Measurements from ENCODE around the gene KLF17. TPM values are rescaled to one million over a fixed set of nuclear protein-coding genes. Genes with fewer than 3 reads are reported as not detected.

Gene KLF17
- total RNA-seq, 2 donors from 2014 or later: not detected

DNA sequence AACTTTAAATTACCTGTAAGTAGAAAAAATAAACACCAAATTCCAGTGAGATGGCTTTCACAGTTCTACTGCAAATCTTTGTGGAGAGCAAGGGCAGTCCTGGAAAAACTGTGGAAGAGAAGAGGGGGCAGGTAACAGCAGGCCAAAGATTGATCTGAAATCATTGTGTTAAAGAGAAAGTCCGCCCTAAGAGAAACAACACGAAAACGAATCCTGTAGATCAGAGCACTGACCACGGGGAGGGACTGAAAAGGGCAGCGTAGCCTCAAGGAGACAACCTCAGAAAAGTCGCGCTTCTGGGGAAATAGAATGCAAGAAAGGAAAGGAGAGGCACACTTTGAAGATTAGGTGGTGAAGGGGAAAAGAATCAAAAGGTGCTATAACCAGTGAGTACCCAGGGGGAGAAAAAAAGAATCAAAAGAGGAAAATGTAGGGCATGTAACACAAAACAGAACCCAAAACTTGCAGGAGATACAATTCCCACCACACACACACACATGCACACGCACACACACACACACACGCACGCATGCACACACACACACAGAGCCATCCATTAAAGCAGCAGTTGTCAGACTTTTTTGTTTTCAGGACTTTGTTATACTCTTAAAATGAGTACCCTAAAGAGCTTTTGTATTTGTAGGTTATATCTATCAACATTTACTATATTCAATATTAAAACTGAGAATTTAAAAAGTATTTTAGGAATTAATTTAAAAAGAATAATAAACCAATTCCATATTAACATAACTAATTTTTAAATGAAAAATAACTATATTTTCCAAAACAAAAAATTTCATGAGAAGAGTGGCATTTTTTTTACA is 28.0 kb upstream of the KLF17 start:
- Mint-ChIP-seq H3K4me1 (ENCODE audit: low read depth) (no peaks in the 10 kb centered on the region), H3K4me3 (no peak overlapping the region), H3K27ac (no peak overlapping the region), H3K36me3 (ENCODE audit: insufficient read depth in 2 of 2) (no peaks in the 10 kb centered on the region), H3K27me3 (ENCODE audit: low read depth) (peaks cover 17% of the 10 kb centered on the region), H3K9me3 (no peaks in the 10 kb centered on the region)
- no peak for DNase-seq
- ATAC-seq (replicated peaks in 1 of 2): no peak

DNA sequence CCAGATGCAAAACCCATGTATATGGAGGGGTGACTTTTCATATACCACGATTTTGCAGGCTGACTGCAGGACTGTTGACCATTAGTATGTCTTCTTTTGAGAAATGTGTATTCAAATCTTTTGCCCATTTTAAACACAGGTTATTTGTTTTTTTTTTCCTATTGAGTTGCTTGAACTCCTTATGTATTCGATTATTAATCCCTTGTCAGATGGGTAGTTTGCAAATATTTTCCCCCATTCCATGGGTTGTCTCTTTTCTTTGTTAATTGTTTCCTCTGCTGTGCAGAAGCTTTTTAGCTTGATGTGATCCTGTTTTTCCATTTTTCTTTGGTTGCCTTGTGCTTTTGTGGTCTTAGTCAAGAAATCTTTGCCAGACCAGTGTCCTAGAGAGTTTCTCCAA is 24.6 kb upstream of the KLF17 start:
- Mint-ChIP-seq H3K4me3 (no peak overlapping the region), H3K9me3 (no peaks in the 10 kb centered on the region), H3K4me1 (ENCODE audit: low read depth) (no peaks in the 10 kb centered on the region), H3K36me3 (ENCODE audit: insufficient read depth in 2 of 2) (no peaks in the 10 kb centered on the region), H3K27ac (no peak overlapping the region), H3K27me3 (ENCODE audit: low read depth) (peaks cover 12% of the 10 kb centered on the region)
- no peak for ATAC-seq (replicated peaks in 1 of 2)
- no peak for DNase-seq

- Mint-ChIP-seq H3K4me3 (no peak overlapping the region), H3K4me1 (ENCODE audit: low read depth) (no peaks in the 10 kb centered on the region), H3K36me3 (ENCODE audit: insufficient read depth in 2 of 2) (no peaks in the 10 kb centered on the region), H3K27ac (no peak overlapping the region), H3K9me3 (no peaks in the 10 kb centered on the region), H3K27me3 (ENCODE audit: low read depth) (no peaks in the 10 kb centered on the region)
- no peak for DNase-seq
- ATAC-seq (replicated peaks in 1 of 2): no peak
Measured at GRCh38 chr1:44100183-44100868, 18.3 kb upstream of the KLF17 start.

GRCh38 chr1:44101328-44101727 is 17.3 kb upstream of the KLF17 start:
- DNase-seq: no peak

GRCh38 chr1:44103270-44104131 is 15.1 kb upstream of the KLF17 start:
- H3K4me3 Mint-ChIP-seq: no peak overlapping the region
- no peaks in the 10 kb centered on the region for H3K4me1 Mint-ChIP-seq (ENCODE audit: low read depth)
- no peak overlapping the region for H3K27ac Mint-ChIP-seq
- H3K27me3 Mint-ChIP-seq (ENCODE audit: low read depth): peaks cover 22% of the 10 kb centered on the region
- no peaks in the 10 kb centered on the region for H3K9me3 Mint-ChIP-seq
- H3K36me3 Mint-ChIP-seq (ENCODE audit: insufficient read depth in 2 of 2): no peaks in the 10 kb centered on the region
- ATAC-seq (replicated peaks in 1 of 2) (no peak), DNase-seq (peak in 1 of 2 donors; percentile 4)

More at GRCh38 chr1:44101328-44101727, 17.3 kb upstream of the KLF17 start:
- no peak for ATAC-seq (replicated peaks in 1 of 2)
- no peak overlapping the region for H3K27ac Mint-ChIP-seq
- H3K4me3 Mint-ChIP-seq: no peak overlapping the region
- H3K4me1 Mint-ChIP-seq (ENCODE audit: low read depth): no peaks in the 10 kb centered on the region
- H3K36me3 Mint-ChIP-seq (ENCODE audit: insufficient read depth in 2 of 2): no peaks in the 10 kb centered on the region
- H3K27me3 Mint-ChIP-seq (ENCODE audit: low read depth): peaks cover 9% of the 10 kb centered on the region
- H3K9me3 Mint-ChIP-seq: no peaks in the 10 kb centered on the region

- H3K36me3 Mint-ChIP-seq (ENCODE audit: insufficient read depth in 2 of 2): no peaks in the 10 kb centered on the region
- no peaks in the 10 kb centered on the region for H3K4me1 Mint-ChIP-seq (ENCODE audit: low read depth)
- H3K4me3 Mint-ChIP-seq: no peak overlapping the region
- ATAC-seq (replicated peaks in 1 of 2): no peak
- DNase-seq: no peak
- H3K27me3 Mint-ChIP-seq (ENCODE audit: low read depth): peaks cover 22% of the 10 kb centered on the region
- H3K27ac Mint-ChIP-seq: no peak overlapping the region
- no peaks in the 10 kb centered on the region for H3K9me3 Mint-ChIP-seq
Measured at GRCh38 chr1:44105810-44106209, 12.8 kb upstream of the KLF17 start.

- Mint-ChIP-seq H3K27me3 (ENCODE audit: low read depth) (peaks cover 25% of the 10 kb centered on the region), H3K4me1 (ENCODE audit: low read depth) (no peaks in the 10 kb centered on the region), H3K9me3 (no peaks in the 10 kb centered on the region), H3K36me3 (ENCODE audit: insufficient read depth in 2 of 2) (no peaks in the 10 kb centered on the region), H3K27ac (no peak overlapping the region), H3K4me3 (no peak overlapping the region)
- ATAC-seq (replicated peaks in 1 of 2): no peak
- no peak for DNase-seq
Measured at GRCh38 chr1:44108241-44108640, 10.4 kb upstream of the KLF17 start.

GRCh38 chr1:44108971-44109370 is 9.7 kb upstream of the KLF17 start:
- Mint-ChIP-seq H3K9me3 (no peaks in the 10 kb centered on the region), H3K4me1 (ENCODE audit: low read depth) (no peaks in the 10 kb centered on the region), H3K27ac (no peak overlapping the region), H3K27me3 (ENCODE audit: low read depth) (peaks cover 33% of the 10 kb centered on the region), H3K4me3 (no peak overlapping the region), H3K36me3 (ENCODE audit: insufficient read depth in 2 of 2) (no peaks in the 10 kb centered on the region)
- ATAC-seq (replicated peaks in 1 of 2) (no peak), DNase-seq (no peak)

- Mint-ChIP-seq H3K36me3 (ENCODE audit: insufficient read depth in 2 of 2) (no peaks in the 10 kb centered on the region), H3K27ac (no peak overlapping the region), H3K4me1 (ENCODE audit: low read depth) (no peaks in the 10 kb centered on the region), H3K4me3 (no peak overlapping the region), H3K27me3 (ENCODE audit: low read depth) (peaks cover 29% of the 10 kb centered on the region), H3K9me3 (no peaks in the 10 kb centered on the region)
- ATAC-seq (replicated peaks in 1 of 2) (no peak), DNase-seq (no peak)
Measured at GRCh38 chr1:44110916-44111315, 7.7 kb upstream of the KLF17 start.

DNA sequence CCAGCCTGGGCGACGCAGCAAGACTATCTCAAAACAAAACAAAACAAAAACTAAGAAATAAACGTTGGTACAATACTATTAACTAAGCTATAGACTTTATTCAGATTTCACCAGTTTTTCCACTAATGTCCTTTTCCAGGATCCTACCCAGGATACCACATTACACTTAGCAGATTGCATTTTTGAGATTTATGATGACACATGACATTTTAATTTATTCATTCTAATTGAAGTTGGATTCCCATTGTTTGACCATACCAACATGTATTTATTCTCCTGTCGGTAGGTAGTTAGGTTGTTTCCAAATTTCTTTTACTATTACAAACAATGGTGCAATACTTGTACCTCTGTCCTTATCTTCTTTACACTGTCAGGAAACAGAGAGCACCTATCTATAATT is 6.8 kb upstream of the KLF17 start:
- Mint-ChIP-seq H3K4me1 (ENCODE audit: low read depth) (no peaks in the 10 kb centered on the region), H3K27ac (no peak overlapping the region), H3K27me3 (ENCODE audit: low read depth) (peaks cover 19% of the 10 kb centered on the region), H3K36me3 (ENCODE audit: insufficient read depth in 2 of 2) (no peaks in the 10 kb centered on the region), H3K9me3 (no peaks in the 10 kb centered on the region), H3K4me3 (no peak overlapping the region)
- ATAC-seq (replicated peaks in 1 of 2): no peak
- DNase-seq: no peak

DNA sequence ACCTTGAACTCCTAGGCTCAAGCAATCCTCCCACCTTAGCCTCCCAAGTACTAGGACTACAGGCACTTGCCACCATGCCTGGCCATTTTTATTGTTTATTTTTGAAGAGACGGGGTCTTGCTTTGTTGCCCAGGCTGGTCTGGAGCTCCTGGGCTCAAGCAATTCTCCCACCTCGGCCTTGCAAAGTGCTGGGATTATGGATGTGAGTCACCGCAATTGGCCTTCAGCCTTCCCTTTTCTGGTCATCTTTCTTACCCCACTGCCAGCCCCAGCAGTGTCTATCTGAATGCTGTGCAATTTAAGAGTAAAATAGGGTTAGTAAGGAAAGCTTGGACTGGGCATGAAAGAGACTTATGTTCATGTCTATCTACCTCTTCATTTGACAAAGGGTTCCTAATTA is 6.1 kb upstream of the KLF17 start:
- peaks cover 16% of the 10 kb centered on the region for H3K27me3 Mint-ChIP-seq (ENCODE audit: low read depth)

DNA sequence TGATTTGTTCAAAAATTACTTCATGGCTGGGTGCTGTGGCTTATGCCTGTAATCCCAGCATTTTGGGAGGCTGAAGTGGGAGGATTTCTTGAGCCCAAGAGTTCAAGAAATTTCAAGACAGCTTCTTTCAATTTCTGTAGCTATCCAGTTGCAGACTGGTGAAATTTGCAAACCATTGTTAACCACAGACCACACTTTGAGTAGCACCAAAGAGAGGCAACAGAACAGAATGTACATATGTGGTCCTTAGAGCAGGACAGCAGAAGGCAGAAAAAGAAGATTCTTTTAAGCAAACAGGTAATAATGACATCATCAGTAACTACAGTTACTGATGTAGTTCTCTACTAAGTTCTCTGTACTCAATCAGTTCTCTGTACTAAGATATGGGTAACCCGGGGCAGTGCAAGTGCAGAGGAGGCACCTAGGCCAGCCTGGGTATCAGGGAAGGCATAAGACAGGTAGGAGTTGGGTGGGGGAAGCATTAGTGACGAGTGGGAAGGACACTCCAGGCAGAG is 5.5 kb upstream of the KLF17 start:
- H3K27me3 Mint-ChIP-seq (ENCODE audit: low read depth): peaks cover 13% of the 10 kb centered on the region
- no peaks in the 10 kb centered on the region for H3K9me3 Mint-ChIP-seq
- H3K4me3 Mint-ChIP-seq: no peak overlapping the region
- DNase-seq: no peak
- no peaks in the 10 kb centered on the region for H3K4me1 Mint-ChIP-seq (ENCODE audit: low read depth)
- H3K36me3 Mint-ChIP-seq (ENCODE audit: insufficient read depth in 2 of 2): no peaks in the 10 kb centered on the region
- ATAC-seq (replicated peaks in 1 of 2): no peak
- no peak overlapping the region for H3K27ac Mint-ChIP-seq

More for the DNA sequence above, 6.1 kb upstream of the KLF17 start:
- DNase-seq (no peak), ATAC-seq (replicated peaks in 1 of 2) (no peak)
- H3K4me3 Mint-ChIP-seq: no peak overlapping the region
- H3K4me1 Mint-ChIP-seq (ENCODE audit: low read depth): no peaks in the 10 kb centered on the region
- H3K9me3 Mint-ChIP-seq: no peaks in the 10 kb centered on the region
- H3K27ac Mint-ChIP-seq: no peak overlapping the region
- H3K36me3 Mint-ChIP-seq (ENCODE audit: insufficient read depth in 2 of 2): no peaks in the 10 kb centered on the region

DNA sequence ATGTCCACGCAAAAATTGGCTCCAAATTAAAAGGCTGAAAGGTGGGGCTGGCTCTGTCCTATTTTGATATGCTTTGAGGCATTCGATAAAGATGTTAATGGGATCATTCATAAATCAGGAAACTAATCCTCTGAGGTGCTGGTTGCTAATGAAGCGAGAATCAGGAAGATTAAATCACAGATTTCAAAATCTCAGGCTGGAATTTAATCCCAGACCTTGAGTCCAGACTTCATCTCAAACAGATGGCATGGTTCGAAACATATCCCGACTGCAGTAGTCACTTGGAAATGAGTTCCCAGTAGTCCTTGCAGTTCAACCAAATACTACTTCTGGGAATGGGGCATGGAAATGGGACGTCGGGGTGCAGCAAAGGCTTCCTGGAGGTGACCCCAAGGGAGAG is 4.5 kb upstream of the KLF17 start:
- Mint-ChIP-seq H3K27me3 (ENCODE audit: low read depth) (peaks cover 11% of the 10 kb centered on the region), H3K9me3 (no peaks in the 10 kb centered on the region), H3K27ac (no peak overlapping the region), H3K4me1 (ENCODE audit: low read depth) (no peaks in the 10 kb centered on the region), H3K4me3 (no peak overlapping the region), H3K36me3 (ENCODE audit: insufficient read depth in 2 of 2) (no peaks in the 10 kb centered on the region)
- DNase-seq (no peak), ATAC-seq (replicated peaks in 1 of 2) (no peak)

Measured in activated T-cell treated with anti-CD3 and anti-CD28 coated beads, Interleukin-2, amount 50 U/mL, for 72 hours (primary cell).